Stimulated activated CD8-positive, alpha-beta memory T cell treated with anti-CD3 and anti-CD28 coated beads, Interleukin-7, amount 100 ng/mL, for 4 hours (primary cell): ENCODE results near the gene PLXNB3.
"Not testable (repeated sequence)": the region's sequence is repeated elsewhere in the genome, so short reads cannot be mapped to it uniquely, and the experiment has no call there.

Source experiments
- DNase-seq, 2 donors: peaks; one replicate each; pipeline ENCODE4 v3.0.0-alpha.2; 2020; ENCODE audit warnings: low read depth in 2 of 2

The PLXNB3 gene

DNA sequence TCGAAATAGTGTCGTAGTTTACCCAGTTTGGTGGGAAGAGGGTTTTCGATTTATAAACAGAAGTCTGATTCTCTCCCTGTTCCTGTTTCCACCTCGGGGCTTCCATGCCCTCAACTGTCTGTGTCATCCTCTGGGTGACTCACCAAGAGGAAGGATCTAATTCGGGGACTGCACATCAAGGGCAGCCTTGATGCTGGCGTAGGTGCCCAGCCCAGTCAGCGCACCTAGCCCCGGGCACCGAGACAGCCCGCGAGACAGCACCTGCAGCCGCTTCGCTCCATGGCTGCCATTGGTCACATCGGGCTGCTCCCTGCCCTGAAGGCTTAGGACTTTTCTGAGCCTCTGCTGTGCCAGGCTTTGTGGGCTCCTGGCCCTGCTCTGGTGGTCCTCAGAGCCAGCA is 31.6 kb upstream of the PLXNB3 start:
- DNase-seq, result no peak

DNA sequence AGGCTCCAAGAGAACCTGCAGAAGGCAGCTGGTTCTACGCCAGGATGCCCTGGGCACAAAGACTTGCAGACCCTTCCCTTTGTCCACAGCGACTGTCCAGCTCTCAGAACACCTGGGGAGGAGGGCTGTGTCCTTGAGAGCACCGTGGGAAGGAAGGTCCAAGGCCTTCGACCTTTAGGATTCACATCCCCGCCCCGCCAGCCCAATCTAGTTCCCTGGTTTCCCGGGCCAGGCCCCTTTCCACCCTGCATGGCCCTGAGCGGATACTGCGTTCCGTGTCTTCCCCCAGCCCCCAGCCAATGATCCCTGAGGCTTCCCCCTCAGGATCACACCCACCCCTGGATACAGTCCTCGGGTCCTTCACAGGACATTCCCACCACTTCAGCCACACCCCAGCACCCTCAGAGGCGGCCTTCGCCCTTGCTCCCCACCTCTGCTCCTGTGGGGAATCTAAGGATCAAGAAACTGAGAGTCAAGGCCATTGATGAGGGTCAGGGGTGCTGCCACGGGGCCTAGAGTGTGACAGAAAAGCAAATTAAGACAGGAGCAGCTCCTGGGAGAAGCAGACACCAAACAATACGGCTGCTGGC is 30.3 kb upstream of the PLXNB3 start:
- no peak for DNase-seq

DNA sequence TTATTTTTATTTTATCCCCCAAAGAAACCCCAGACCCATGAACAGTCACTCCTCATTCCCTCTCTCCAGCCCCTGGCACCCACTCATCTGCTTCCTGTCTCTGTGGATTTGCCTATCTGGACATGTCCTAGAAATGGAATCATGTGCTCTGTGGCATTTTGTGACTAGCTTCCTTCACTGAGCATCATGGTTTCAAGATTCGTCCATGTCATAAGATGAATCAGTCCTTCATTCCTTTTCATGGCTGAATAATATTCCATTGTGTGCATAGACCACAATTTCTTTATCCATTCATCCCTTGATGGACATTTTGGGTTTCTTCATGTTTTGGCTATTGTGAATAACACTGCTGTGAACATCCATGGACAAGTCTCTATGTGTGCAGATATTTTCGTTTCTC is 29.2 kb upstream of the PLXNB3 start:
- DNase-seq, result no peak

DNA sequence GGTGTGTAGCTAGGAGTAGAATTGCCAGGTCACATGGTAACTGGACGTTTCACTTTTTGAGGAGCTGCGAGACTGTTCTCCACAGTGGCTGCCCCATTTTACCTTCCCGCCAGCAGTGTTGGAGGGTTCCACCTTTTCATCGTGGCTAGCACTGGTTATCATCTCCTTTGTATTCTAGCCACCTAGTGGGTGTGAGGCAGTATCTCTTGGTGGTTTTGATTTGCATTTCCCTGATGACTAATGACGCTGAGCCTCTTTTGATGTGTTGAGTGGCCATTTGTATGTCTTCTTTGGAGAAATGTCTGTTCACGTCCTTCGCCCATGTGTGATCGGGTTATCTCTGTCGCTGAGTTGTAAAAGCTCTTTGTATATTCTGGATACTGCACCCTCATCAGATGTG is 28.8 kb upstream of the PLXNB3 start:
- no peak for DNase-seq

DNA sequence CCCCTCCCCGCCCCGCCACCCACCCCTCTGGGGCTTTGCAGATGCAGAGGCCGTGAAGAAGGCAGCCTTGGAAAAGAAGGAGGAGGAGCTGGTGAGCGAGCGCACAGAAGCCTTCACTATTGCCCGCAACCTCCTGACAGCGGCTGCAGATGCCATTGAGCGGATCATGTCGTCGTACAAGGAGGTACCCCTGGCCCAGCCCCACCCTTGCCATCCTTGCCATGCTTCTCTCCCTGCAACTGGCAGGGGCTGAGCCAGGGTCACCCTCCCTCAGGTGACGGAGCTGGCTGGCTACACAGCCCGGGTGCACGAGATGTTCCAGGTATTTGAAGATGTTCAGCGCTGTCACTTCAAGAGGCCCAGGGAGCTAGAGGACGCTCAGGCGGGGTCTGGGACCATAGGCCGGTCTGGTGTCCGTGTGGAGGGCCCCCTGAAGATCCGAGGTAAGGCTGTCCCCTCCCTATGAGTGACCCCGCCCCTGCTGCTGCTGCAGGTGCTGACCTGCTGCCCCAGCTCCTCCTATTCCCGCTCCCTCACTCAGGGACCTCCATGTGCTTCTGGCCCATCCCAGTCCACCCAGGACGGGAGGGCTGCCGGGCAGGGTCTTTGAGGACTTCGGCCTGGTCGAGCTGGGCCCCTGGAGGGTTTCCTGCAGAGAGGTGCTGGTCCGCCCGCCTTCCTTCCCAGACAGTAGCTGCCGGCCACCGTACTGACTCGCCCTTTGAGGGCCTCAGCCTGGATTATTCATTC is 27.8 kb upstream of the PLXNB3 start:
- DNase-seq, result no peak

DNA sequence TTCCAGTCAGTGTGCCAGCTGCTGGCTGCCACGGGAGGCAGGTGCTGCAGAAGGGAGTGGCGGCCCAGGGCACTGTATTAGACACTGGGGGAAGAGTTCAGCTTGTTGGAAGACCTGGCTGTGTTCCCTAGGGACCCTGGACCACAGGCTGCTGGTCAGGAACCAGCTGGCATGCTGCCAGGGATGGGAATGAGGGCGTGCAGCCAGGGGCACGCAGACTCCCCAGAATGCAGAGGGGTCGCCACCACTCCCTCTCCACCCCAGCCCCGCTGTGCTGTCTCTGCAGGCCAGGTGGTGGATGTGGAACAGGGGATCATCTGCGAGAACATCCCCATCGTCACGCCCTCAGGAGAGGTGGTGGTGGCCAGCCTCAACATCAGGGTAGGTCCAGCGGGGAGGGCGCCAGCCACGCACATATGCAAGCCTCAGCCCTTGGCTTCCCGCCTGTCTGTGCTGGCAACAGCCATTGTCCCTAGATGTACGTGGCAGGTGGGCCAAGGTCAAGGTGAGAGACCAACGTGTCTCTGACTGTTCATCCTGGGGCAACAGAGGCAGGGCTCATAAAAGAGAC is 27.1 kb upstream of the PLXNB3 start:
- DNase-seq, result no peak

DNA sequence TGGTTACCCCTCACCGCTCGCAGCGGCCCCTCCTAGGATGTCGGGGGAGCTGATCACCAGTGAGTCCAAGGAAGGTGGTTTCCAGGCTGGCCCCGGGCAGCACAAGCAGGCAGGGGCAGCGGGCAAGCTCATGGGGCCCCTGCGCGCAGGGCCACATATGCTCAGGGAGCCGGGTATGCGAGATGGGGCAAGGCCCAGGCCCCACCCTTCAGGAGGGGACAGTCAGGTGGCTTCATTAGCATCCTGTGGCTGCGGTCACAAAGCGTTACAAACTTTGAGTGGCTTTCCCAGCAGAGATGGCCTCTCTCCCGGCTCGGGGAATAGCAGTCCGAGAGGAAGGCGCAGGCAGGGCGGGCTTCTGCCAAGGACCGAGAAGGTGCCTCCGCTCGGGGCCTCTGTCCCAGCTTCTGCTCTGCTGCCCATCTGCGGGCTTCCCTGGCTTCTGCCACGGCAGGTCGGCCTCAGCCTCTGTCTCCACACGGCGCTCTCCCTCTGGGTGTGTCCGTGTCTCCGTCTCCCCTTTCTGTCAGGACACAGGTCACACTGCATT is 25.9 kb upstream of the PLXNB3 start:
- DNase-seq, result no peak

DNA sequence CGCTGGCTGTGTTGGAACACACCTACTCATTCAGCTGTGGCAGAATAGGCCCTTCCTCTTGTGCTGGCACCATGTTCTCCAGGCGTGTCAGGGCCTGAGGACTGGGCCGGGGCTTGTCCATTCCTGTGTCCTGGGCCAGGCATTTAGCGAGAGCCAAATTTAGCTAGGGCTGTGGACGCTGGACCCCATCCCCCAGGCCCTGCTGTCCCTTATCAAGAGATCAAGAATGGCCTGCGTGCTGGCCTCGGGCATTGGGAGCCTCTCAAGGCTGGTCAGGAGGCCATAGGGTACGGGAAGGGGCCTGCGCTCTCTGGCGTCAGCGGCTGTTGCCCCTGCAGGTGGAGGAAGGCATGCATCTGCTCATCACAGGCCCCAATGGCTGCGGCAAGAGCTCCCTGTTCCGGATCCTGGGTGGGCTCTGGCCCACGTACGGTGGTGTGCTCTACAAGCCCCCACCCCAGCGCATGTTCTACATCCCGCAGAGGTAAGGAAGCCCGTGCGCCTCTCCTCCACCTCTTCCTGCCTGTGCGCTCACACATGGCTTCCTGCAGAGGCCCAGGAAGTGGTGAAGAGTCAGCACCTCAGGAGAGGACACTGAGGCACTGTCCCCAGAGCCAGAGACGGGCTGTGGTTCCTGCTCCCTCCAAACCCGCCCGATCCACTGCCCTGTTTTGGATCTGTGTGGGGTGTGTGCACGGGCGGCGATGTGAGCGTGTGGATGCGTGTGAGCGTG is 24.1 kb upstream of the PLXNB3 start:
- no peak for DNase-seq

DNA sequence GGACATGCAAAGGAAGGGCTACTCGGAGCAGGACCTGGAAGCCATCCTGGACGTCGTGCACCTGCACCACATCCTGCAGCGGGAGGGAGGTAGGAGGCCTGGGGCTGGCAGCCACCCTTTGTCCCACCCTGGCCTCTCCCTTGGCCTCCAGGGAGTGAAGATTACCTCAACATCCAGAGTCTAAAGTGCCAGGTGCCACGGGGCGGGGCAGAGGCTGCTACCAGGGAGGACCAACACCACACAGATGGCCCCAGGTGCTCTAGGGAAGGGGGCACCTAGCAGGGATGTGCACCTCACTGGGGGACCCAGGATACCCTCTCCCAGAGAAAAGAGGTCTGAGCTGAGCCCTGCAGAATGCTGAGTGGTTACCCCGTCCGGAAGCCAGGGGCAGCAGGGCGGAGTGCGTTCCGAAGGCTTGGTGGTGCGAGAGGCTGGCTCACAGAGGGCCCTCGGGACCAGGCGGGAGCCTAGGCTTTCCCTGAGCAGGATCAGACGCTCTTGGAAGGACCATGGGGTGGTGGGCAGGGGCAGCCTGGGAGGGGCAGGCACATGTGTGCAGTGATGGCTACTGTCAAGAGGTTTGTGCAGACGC is 23.3 kb upstream of the PLXNB3 start:
- no peak for DNase-seq

DNA sequence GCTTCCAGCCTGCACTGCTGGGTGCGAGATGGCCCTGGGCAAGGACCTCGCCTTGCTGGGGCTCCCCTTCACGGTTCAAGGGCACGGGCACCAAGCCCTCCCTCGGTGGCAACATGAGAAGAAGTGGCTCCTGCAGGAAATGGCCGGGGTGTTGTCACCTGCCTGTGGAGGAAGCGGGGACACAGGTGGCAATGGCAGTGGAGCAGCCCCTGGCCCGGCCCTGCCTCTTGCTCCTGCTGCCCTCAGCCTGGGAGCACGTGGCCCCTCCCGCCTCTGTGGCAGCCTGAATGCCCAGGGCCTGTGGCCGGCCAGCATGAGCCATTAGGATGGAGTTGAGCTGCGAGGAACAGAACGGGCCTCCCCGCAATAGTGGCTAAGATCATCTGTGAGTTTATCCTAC is 22.6 kb upstream of the PLXNB3 start:
- DNase-seq, result no peak

DNA sequence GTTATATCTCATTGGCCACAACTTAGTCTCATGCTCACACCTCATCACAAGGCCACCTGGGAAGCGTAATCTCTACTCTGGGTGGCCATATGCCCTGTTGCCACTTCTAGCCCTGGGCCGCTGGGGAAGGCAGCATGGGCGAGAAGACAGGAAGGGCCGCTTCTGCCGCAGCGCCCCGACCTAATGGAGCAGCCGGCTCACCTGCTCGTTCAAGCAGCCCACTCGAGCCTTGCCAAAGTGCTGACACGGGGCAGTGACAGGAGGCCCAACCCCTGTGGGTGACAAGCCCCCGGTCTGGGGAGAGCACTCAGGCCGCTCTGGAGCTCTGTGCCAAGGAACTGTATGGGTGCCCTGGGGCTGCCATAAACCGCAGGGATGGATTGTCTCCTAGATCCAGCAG is 21.9 kb upstream of the PLXNB3 start:
- not testable (repeated sequence) for DNase-seq

DNA sequence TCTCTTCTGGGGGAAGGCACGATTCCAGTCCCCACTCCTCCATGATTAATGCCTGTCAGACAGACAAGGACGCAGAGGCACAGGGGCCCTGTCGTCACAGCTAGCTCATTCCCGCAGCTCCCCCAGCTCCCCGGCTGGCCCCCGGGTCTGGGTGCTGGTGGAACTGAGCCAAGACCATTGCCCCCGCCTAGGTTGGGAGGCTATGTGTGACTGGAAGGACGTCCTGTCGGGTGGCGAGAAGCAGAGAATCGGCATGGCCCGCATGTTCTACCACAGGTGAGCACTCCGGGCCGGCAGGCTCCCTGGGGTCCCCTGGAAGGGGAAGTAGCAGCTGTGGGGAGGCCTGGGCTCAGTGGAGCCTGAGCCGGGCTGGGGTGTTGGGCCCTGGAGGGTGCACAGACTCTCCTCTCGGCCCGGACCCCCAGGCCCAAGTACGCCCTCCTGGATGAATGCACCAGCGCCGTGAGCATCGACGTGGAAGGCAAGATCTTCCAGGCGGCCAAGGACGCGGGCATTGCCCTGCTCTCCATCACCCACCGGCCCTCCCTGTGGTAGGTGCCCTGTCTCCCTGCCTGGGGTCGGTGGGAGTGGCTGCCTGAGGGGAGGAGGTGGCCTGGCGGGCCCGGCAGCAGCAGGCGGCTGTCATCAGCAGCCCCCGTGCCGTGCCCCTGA is 21.1 kb upstream of the PLXNB3 start:
- DNase-seq, result not testable (repeated sequence)

DNA sequence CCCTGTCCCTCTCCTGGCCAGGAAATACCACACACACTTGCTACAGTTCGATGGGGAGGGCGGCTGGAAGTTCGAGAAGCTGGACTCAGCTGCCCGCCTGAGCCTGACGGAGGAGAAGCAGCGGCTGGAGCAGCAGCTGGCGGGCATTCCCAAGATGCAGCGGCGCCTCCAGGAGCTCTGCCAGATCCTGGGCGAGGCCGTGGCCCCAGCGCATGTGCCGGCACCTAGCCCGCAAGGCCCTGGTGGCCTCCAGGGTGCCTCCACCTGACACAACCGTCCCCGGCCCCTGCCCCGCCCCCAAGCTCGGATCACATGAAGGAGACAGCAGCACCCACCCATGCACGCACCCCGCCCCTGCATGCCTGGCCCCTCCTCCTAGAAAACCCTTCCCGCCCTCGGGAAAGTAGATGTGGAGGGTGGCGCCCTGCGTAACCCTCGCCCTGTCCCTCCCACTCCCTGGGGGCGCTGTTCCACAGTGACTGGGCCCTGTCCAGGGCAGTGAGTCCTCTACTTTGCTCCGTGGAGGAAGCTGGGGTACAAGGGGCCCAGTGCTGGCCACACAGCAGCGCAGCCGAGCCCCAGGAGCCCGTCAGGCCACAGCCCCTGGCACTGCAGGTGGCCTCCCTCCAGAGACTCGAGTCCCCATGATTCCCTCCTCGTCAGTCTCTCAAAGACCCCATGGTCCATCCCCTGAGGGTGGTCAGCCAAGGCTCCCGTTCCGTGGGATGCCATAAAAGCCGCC is 20.4 kb upstream of the PLXNB3 start:
- not testable (repeated sequence) for DNase-seq

DNA sequence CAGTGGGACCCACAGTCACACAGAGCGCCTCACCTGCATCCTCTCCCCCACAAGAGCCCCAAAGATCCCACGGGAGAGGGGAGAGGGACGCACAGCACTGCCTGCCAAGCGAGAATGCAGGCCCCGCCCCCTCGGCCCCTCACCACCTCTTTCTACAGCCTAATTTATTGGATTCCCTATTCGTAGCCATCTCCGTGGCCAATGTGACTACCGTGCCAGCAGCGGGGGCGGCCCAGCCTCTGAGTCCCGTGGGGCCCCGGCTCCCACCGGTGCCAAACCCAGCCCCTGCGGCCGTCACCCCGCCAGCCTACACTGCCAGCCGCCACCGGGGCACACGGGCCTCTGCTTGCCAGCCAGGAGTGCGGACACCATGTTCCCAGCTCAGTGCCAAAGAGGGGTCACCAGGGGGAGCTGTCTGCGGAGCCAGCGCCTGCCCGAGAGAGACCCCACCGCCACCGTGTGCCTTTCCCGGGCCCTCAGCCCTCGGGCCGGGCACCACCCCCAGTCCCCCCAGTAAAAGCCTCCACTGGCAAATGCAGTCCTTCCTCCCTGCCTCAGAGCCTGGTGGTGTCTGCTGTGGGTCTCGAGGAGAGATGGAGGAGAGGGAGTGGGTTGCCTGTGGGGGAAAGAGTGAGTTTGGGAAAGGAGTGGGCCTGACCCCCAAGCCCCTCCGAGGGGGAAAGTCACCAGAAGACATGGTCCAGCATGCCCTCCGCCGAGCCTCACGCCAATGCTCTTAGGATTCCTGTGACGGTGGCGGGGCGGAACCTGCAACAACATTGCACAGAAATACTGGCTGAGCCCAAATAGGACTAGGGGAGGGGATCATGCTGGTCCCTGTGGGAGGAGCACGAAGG is 19.6 kb upstream of the PLXNB3 start:
- no peak for DNase-seq

DNA sequence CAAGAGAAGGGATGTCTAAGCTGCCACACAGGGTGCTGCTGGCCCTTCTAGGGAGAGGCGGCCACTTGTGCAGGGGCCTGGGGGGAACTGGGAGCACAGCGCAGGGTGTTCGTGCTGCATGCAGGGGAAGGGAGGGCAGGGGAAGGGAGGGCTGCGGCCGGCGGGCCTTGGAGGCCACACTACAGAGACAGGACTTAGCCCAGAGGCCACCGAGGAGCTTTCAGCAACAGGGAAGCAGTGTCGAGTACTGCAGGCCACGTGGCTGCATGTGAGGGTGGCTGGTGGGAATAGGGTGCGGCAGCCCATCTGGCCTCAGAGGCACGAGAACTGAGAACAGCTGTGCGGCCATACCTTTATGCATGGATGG is 19.0 kb upstream of the PLXNB3 start:
- not testable (repeated sequence) for DNase-seq

DNA sequence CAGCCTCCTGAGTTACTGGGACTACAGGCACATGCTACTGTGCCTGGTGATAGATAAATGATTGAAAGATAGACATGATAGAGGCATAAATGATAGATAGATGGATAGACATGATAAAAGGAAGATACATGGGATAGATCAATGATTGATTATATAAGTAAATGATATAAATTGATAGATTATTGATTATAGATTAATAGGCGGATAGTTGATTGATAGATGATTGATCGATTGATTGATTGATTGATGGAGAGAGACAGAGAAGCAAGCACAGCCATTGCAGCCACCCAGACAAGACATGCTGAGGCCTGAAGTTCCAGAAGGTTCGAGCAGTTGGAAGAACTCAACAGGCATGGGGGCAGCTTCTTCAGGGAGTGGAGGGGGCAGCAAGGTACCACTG is 17.7 kb upstream of the PLXNB3 start:
- DNase-seq, result no peak

DNA sequence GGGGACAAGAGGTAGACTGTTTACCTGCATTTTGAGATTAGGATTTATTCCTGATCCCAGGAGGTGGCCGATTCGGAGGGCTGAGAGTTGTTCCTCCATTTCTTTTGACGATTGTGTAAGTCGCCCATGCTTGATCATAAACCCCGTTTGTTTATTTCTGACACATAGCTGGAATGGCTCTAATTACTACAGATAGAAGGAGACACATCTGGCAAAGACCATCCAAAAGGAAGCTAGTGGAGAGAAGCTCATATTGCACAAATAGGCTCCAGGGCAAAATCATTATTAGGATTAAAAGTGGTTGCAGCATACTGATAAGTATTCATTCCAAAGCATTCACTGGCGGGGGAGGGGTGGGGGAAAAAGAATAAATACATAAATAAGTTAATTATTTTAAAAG is 17.1 kb upstream of the PLXNB3 start:
- not testable (repeated sequence) for DNase-seq

DNA sequence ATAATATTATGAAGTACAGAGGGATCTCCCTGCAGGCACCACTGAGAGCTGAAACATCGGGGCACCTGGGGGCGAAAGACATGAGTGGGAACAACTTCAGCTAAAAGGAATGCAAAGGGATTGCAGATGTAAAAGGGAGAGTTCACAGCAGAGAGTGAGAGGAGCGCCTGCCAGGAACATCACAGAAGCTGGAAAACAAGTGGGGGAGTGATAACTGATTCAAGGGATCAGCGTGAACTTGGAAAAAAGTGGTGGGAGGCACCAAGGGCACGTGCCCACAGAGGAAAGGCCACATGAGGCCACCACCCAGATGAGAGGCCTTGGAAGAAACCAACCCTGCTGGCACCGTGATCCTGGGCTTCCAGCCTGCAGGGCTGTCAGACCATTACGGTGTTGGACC is 15.0 kb upstream of the PLXNB3 start:
- not testable (repeated sequence) for DNase-seq

DNA sequence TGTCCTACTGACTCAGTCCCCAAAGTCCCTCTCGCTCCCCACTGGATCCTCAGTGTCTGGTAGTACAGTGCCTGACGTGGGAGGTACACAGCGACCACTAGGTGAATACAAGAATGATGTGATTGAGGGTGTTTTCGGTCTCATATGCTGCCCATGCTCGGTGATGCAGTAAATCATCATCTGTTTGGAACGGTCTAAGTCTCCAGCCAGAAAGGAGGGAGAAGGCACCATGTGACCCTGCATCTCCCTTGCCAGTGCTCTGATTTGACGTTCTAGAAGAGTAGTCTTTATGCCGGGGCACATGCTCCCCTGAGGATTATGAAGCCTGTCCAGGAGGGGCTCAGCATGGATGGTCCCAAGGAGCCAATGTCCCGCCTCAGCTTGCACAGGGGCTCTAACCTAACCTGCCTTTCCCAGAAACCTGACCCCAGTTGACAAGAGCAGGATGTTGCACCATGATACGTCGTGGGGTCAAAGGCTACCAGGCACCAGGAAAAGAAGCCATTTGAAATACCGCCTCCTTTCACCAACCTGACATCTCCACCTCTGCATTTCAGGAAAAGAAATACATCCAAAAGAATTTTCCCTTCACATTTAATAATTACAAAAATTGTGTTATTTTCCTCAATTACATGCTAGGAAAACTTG is 13.8 kb upstream of the PLXNB3 start:
- DNase-seq, result no peak
